Measurements from ENCODE around the gene CENPT. TPM values are rescaled to one million over a fixed set of nuclear protein-coding genes. Genes with fewer than 3 reads are reported as not detected.

The CENPT gene
- total and polyA plus RNA-seq, 10 of the 15 experiments (the other 5 are each of a cell fraction or from before 2014, with no cell fraction given) = 1.1 to 45.7 (median 24.5) TPM

DNA sequence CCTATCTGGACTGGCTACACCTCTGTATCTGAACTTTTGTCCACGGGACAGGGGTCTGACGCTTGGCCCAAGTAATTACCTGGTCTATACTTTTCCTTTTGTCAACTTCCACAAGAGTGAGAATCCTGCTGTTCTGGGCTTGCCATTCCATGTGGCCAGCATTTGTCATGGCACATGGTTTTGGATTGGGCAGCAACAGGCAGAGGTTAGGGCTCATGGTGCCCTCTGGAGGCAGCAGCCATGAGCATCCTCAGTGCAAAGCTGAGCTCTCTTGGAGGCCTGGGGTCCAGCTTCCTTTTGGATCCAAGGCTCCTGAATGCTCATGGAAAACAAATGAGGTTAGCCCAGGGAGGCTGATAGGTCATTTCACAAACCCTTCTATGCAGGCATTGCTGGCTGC, 17.8 kb upstream of the CENPT start:
- POLR2A ChIA-PET = interaction anchor here (0.6 to 0.7 kb wide), 2 partner anchors 405 to 540 kb away, joined by 3 read pairs; no protein-coding TSS in a partner anchor
- 100% methylated on average over 2 of the region's 2 CpGs for WGBS (ENCODE audit: insufficient coverage, insufficient replicate concordance, low lambda C conversion rate, missing lambda C conversion rate)
- 0 out of 2 replicates have a peak, but pooled peaks cover 9% of the 10 kb centered on the region for H4K20me1 ChIP-seq (ENCODE audit: control insufficient read depth, insufficient read depth)
- no peaks in the 10 kb centered on the region for H3K9me3 ChIP-seq (replicated peaks; ENCODE audit: control insufficient read depth, insufficient read depth, low read length)
- no peaks in the 10 kb centered on the region for H3K27me3 ChIP-seq (replicated peaks in 1 of 2; ENCODE audit: control insufficient read depth in 2 of 2, insufficient read depth in 2 of 2, low read length in 1 of 2)
- intact Hi-C loops (cut with micrococcal nuclease; ENCODE audit: unreplicated experiment) = loop anchor here (1.0 kb wide), 1 partner anchor 49 kb away; no protein-coding TSS in a partner anchor
- H3K4me2 ChIP-seq (ENCODE audit: control insufficient read depth, insufficient read depth) = no peak overlapping the region
- no peak overlapping the region for H3K9ac ChIP-seq (ENCODE audit: control insufficient read depth, insufficient read depth, low read length)
- SMC1A ChIA-PET (ENCODE audit: uncharacterized antibody, unreplicated experiment) = interaction anchor here (1.0 to 1.5 kb wide), 4 partner anchors 27 to 193 kb away, joined by 3 to 5 read pairs (median 4); no protein-coding TSS in a partner anchor
- H3K4me1 ChIP-seq (ENCODE audit: control insufficient read depth, insufficient read depth, low read length) = no peaks in the 10 kb centered on the region
- FAIRE-seq (no peak), DNase-seq (ENCODE audit: low read depth, low spot score) (no peak), ATAC-seq (peak; percentile 92)
- TF ChIP-seq KDM1A (IDR thresholded peaks at IDR 0.05; ENCODE audit: borderline replicate concordance) (no peak), SMC3 (IDR thresholded peaks at IDR 0.05; ENCODE audit: borderline replicate concordance, low read length) (peak; percentile 41; the same call in 1 of the 2 replicates), CBX5 (IDR thresholded peaks at IDR 0.05; ENCODE audit: low read depth) (no peak), RAD21 (IDR thresholded peaks at IDR 0.05; ENCODE audit: insufficient read depth, low read depth, low read length) (peak; percentile 42; the same call in 1 of the 2 replicates)
- TF ChIP-seq, protein P1, sequence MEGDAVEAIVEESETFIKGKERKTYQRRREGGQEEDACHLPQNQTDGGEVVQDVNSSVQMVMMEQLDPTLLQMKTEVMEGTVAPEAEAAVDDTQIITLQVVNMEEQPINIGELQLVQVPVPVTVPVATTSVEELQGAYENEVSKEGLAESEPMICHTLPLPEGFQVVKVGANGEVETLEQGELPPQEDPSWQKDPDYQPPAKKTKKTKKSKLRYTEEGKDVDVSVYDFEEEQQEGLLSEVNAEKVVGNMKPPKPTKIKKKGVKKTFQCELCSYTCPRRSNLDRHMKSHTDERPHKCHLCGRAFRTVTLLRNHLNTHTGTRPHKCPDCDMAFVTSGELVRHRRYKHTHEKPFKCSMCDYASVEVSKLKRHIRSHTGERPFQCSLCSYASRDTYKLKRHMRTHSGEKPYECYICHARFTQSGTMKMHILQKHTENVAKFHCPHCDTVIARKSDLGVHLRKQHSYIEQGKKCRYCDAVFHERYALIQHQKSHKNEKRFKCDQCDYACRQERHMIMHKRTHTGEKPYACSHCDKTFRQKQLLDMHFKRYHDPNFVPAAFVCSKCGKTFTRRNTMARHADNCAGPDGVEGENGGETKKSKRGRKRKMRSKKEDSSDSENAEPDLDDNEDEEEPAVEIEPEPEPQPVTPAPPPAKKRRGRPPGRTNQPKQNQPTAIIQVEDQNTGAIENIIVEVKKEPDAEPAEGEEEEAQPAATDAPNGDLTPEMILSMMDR (IDR thresholded peaks at IDR 0.05 in 2 of 3, conservative IDR thresholded peaks at IDR 0.05 in 1 of 3; ENCODE audit: control insufficient read depth in 2 of 3, extremely low read depth in 1 of 3, insufficient read depth in 1 of 3, low read depth in 3 of 3, low read length in 3 of 3) = peak; percentile 51 to 62 (median 56); a peak in 5 of 6 replicates
- TF ChIP-seq, protein P2, sequence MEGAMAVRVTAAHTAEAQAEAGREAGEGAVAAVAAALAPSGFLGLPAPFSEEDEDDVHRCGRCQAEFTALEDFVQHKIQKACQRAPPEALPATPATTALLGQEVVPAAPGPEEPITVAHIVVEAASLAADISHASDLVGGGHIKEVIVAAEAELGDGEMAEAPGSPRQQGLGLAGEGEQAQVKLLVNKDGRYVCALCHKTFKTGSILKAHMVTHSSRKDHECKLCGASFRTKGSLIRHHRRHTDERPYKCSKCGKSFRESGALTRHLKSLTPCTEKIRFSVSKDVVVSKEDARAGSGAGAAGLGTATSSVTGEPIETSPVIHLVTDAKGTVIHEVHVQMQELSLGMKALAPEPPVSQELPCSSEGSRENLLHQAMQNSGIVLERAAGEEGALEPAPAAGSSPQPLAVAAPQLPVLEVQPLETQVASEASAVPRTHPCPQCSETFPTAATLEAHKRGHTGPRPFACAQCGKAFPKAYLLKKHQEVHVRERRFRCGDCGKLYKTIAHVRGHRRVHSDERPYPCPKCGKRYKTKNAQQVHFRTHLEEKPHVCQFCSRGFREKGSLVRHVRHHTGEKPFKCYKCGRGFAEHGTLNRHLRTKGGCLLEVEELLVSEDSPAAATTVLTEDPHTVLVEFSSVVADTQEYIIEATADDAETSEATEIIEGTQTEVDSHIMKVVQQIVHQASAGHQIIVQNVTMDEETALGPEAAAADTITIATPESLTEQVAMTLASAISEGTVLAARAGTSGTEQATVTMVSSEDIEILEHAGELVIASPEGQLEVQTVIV (IDR thresholded peaks at IDR 0.05; ENCODE audit: borderline replicate concordance, partially characterized antibody) = no peak
- no peak overlapping the region for H3K4me3 ChIP-seq
- H3K36me3 ChIP-seq (ENCODE audit: control insufficient read depth in 2 of 2, insufficient read depth in 2 of 2, low read length in 1 of 2) = peaks cover 20 to 33% of the 10 kb centered on the region in 2 experiments
- BruUV-seq (replicated peaks) = no TSS peak
- in situ Hi-C loops (cut with MboI) = no loop called here
- no peak overlapping the region for H3K27ac ChIP-seq (ENCODE audit: control insufficient read depth, insufficient read depth)
- RAD21 ChIA-PET (ENCODE audit: unreplicated experiment) = interaction anchor here (0.6 to 2.1 kb wide), 6 partner anchors 20 to 344 kb away, joined by 3 to 12 read pairs (median 3); no protein-coding TSS in a partner anchor
- H2AFZ ChIP-seq (ENCODE audit: control insufficient read depth, low read depth, low read length) = no peak overlapping the region
- peaks cover 21% of the 10 kb centered on the region for H3K79me2 ChIP-seq (ENCODE audit: control insufficient read depth, insufficient read depth, low read length)
- CTCF ChIA-PET = interaction anchor here (0.7 to 6.5 kb wide), 8 partner anchors 13 to 193 kb away, joined by 3 to 53 read pairs (median 3); no protein-coding TSS in a partner anchor

Measured in GM12878 (cell line).